OCI-LY1 (cell line): ENCODE measurements around the gene GRID2.
"Not testable (repeated sequence)": the region's sequence is repeated elsewhere in the genome, so short reads cannot be mapped to it uniquely, and the experiment has no call there.

Experiments
- EZH2 ChIP-seq: fragments of 200-600 bp; sonication (generic), shearing (Covaris generic); IDR thresholded peaks from 2 replicates; pipeline ENCODE4 v1.8.0; 2017; ENCODE audit warnings: borderline replicate concordance, mixed run types, mild to moderate bottlenecking, antibody characterized with exemption, low read length, moderate library complexity, mixed read lengths
- TF ChIP-seq, protein P1 (sequence below): fragments of 200-600 bp; sonication (generic), shearing (Covaris generic); IDR thresholded peaks from 2 replicates; pipeline ENCODE4 v1.5.1; 2017; ENCODE audit warnings: mild to moderate bottlenecking, antibody characterized with exemption, low read length, moderate library complexity, mixed read lengths

GRCh38 chr4:92452383-92452782 is 148.6 kb downstream of the GRID2 start:
- TF ChIP-seq, protein P1, sequence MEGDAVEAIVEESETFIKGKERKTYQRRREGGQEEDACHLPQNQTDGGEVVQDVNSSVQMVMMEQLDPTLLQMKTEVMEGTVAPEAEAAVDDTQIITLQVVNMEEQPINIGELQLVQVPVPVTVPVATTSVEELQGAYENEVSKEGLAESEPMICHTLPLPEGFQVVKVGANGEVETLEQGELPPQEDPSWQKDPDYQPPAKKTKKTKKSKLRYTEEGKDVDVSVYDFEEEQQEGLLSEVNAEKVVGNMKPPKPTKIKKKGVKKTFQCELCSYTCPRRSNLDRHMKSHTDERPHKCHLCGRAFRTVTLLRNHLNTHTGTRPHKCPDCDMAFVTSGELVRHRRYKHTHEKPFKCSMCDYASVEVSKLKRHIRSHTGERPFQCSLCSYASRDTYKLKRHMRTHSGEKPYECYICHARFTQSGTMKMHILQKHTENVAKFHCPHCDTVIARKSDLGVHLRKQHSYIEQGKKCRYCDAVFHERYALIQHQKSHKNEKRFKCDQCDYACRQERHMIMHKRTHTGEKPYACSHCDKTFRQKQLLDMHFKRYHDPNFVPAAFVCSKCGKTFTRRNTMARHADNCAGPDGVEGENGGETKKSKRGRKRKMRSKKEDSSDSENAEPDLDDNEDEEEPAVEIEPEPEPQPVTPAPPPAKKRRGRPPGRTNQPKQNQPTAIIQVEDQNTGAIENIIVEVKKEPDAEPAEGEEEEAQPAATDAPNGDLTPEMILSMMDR, result not testable (repeated sequence)
- not testable (repeated sequence) for TF ChIP-seq EZH2
